ENCODE results near the gene PLEKHA3.

DNA sequence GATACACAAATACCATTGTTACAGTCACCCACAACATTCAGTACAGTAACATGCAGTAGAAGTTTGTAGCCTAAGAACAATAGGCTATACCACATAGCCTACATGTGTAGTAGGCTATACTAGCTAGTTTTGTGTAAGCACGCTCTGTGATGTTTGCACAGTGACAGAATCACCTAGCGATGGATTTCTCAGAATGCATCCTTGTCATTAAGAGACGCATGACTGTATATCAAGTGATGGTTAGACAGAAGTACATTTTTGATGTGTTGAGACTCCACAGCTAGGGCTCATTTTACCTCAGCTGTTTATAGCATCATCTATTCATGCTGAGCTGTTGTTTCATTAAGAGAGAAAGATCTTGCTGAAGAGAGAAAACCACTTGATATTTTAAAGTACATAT lies 19.4 kb downstream of the PLEKHA3 start:
- TF ChIP-seq, protein P1, sequence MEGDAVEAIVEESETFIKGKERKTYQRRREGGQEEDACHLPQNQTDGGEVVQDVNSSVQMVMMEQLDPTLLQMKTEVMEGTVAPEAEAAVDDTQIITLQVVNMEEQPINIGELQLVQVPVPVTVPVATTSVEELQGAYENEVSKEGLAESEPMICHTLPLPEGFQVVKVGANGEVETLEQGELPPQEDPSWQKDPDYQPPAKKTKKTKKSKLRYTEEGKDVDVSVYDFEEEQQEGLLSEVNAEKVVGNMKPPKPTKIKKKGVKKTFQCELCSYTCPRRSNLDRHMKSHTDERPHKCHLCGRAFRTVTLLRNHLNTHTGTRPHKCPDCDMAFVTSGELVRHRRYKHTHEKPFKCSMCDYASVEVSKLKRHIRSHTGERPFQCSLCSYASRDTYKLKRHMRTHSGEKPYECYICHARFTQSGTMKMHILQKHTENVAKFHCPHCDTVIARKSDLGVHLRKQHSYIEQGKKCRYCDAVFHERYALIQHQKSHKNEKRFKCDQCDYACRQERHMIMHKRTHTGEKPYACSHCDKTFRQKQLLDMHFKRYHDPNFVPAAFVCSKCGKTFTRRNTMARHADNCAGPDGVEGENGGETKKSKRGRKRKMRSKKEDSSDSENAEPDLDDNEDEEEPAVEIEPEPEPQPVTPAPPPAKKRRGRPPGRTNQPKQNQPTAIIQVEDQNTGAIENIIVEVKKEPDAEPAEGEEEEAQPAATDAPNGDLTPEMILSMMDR (conservative IDR thresholded peaks at IDR 0.05), result no peak
- TF ChIP-seq ZFX (IDR thresholded peaks at IDR 0.05), result no peak

Measured in C4-2B (cell line).